Endodermal cell (in vitro differentiated cells): ENCODE measurements around the gene PCDHA1. TPM values are rescaled to one million over a fixed set of nuclear protein-coding genes. Genes with fewer than 3 reads are reported as not detected.
"Not testable (repeated sequence)": the region's sequence is repeated elsewhere in the genome, so short reads cannot be mapped to it uniquely, and the experiment has no call there.

Source experiments
- DNase-seq: peaks from one replicate; pipeline ENCODE4 v3.0.0-alpha.2; 2017
- H3K27ac ChIP-seq: 2 replicates; pipeline ENCODE4 v1.5.1; 2013; ENCODE audit warnings: mild to moderate bottlenecking, low read depth, low read length, moderate library complexity
- H3K27me3 ChIP-seq: 2 replicates; pipeline ENCODE4 v1.6.1; 2013; ENCODE audit warnings: mild to moderate bottlenecking, low read length, moderate library complexity; ENCODE audit not compliant: insufficient read depth, control insufficient read depth, poor library complexity, severe bottlenecking
- H3K36me3 ChIP-seq: 2 replicates; pipeline ENCODE4 v1.7.0; 2013; ENCODE audit warnings: mild to moderate bottlenecking, low read length, moderate library complexity; ENCODE audit not compliant: control insufficient read depth, insufficient read depth
- H3K4me1 ChIP-seq: one replicate; pipeline ENCODE4 v1.7.0; 2013; ENCODE audit warnings: low read length; ENCODE audit not compliant: control insufficient read depth, insufficient read depth
- H3K4me3 ChIP-seq: 2 replicates; pipeline ENCODE4 v1.5.1; 2013; ENCODE audit warnings: mild to moderate bottlenecking, low read length, moderate library complexity
- H3K9ac ChIP-seq: 2 replicates; pipeline ENCODE4 v1.6.1; 2013; ENCODE audit warnings: mild to moderate bottlenecking, low read length, moderate library complexity; ENCODE audit not compliant: poor library complexity, severe bottlenecking; ENCODE audit errors: extremely low read depth
- H3K9me3 ChIP-seq: 2 replicates; pipeline ENCODE4 v1.6.1; 2013; ENCODE audit warnings: mild to moderate bottlenecking, low read length, moderate library complexity; ENCODE audit not compliant: control insufficient read depth
- H3K27ac Mint-ChIP-seq: 2 replicates; pipeline ENCODE4 v1.8.0; 2020; ENCODE audit warnings: mixed read lengths
- H3K27me3 Mint-ChIP-seq: 2 replicates; pipeline ENCODE4 v1.8.0; 2021; ENCODE audit warnings: mild to moderate bottlenecking, mixed read lengths; ENCODE audit not compliant: insufficient read depth
- H3K36me3 Mint-ChIP-seq: 2 replicates; pipeline ENCODE4 v1.8.0; 2020; ENCODE audit warnings: low read depth, mixed read lengths
- H3K4me1 Mint-ChIP-seq: 2 replicates; pipeline ENCODE4 v1.8.0; 2020; ENCODE audit warnings: mixed read lengths
- H3K4me3 Mint-ChIP-seq: 2 replicates; pipeline ENCODE4 v1.8.0; 2020; ENCODE audit warnings: mild to moderate bottlenecking, moderate library complexity, mixed read lengths
- H3K9me3 Mint-ChIP-seq: 2 replicates; pipeline ENCODE4 v1.8.0; 2020; ENCODE audit warnings: mild to moderate bottlenecking, mixed read lengths
- CTCF ChIP-seq: fragments of 200-600 bp; sonication (generic); conservative IDR thresholded peaks from 2 replicates; pipeline ENCODE4 v1.5.0; 2021; ENCODE audit warnings: antibody characterized with exemption, mild to moderate bottlenecking
- WGBS, 2 experiments: methylation state at CpG; one replicate each; pipeline versions ENCODE4 v1.1.5 to v1.1.7; 2013; ENCODE audit warnings: missing lambda C conversion rate in 2 of 2, mixed read lengths in 1 of 2; ENCODE audit not compliant: insufficient coverage in 1 of 2, insufficient read length in 1 of 2; 5-methylcytosine and 5-hydroxymethylcytosine counted together
- total RNA-seq, 2 donors: library from RNA; stranded (reverse); fragmentation: NEBNext Ultra II Directional in 1 of 2; extraction: Animal tissue kit (Norgen Biotek cat#: 25700) in 1 of 2; gene quantifications; 2 replicates in 1 of 2; 3 replicates in 1 of 2; pipeline ENCODE4 v1.2.1, GENCODE V29; 2021

The PCDHA1 gene
- total RNA-seq, 2 donors from 2014 or later: 0.18 to 2.9 TPM

- peaks cover 8% of the 10 kb centered on the region for H3K4me1 Mint-ChIP-seq
- DNase-seq: no peak
- no peaks in the 10 kb centered on the region for H3K27me3 ChIP-seq
- H3K9me3 Mint-ChIP-seq: peaks cover 13% of the 10 kb centered on the region
- peak within 1 kb of the TSS; percentile 96 for H3K27ac Mint-ChIP-seq
- no peak within 1 kb of the TSS for H3K27ac ChIP-seq
- H3K9me3 ChIP-seq: no peaks in the 10 kb centered on the region
- no peaks in the 10 kb centered on the region for H3K27me3 Mint-ChIP-seq
- H3K4me3 Mint-ChIP-seq: peak within 1 kb of the TSS; percentile 95
- H3K4me3 ChIP-seq: no peak within 1 kb of the TSS
- no peaks in the 10 kb centered on the region for H3K36me3 ChIP-seq
- no peaks in the 10 kb centered on the region for H3K4me1 ChIP-seq
- H3K36me3 Mint-ChIP-seq: peaks cover 22% of the 10 kb centered on the region
- H3K9ac ChIP-seq: no peak within 1 kb of the TSS
- TF ChIP-seq CTCF: peak; percentile 72
- WGBS, 2 experiments: 87 to 88% methylated on average over 7 to 8 of the region's 8 CpGs
Observed at GRCh38 chr5:140833993-140834392, 48.1 kb downstream of the PCDHA1 start, which contains the start of gene PCDHA7. PCDHA7 (plus strand) TSS chr5:140834269; CDS start chr5:140834384, 115 bp downstream.

- DNase-seq, H3K27me3 ChIP-seq, H3K9me3 Mint-ChIP-seq, H3K9me3 ChIP-seq, H3K4me1 Mint-ChIP-seq, H3K27me3 Mint-ChIP-seq, H3K9ac ChIP-seq, H3K4me3 ChIP-seq, H3K36me3 ChIP-seq, H3K27ac ChIP-seq, H3K4me1 ChIP-seq: not testable (repeated sequence)
- Mint-ChIP-seq H3K27ac (peak overlapping the region; percentile 96), H3K36me3 (peaks cover 17% of the 10 kb centered on the region), H3K4me3 (peak overlapping the region; percentile 95)
- 95 to 98% methylated on average over 16 to 23 of the region's 38 CpGs for whole genome bisulfite sequencing, 2 experiments
Observed at GRCh38 chr5:140834439-140835008, 48.6 kb downstream of the PCDHA1 start.

- no peaks in the 10 kb centered on the region for H3K9me3 ChIP-seq
- H3K27ac ChIP-seq: no peak overlapping the region
- Mint-ChIP-seq H3K9me3 (peaks cover 10% of the 10 kb centered on the region), H3K36me3 (peaks cover 14% of the 10 kb centered on the region), H3K27ac (no peak overlapping the region), H3K27me3 (no peaks in the 10 kb centered on the region), H3K4me3 (no peak overlapping the region), H3K4me1 (peaks cover 8% of the 10 kb centered on the region)
- no peak overlapping the region for H3K9ac ChIP-seq
- H3K27me3 ChIP-seq: no peaks in the 10 kb centered on the region
- WGBS, 2 experiments: 96 to 97% methylated on average over 75 to 103 of the region's 103 CpGs
- H3K36me3 ChIP-seq: no peaks in the 10 kb centered on the region
- no peaks in the 10 kb centered on the region for H3K4me1 ChIP-seq
- no peak for DNase-seq
- H3K4me3 ChIP-seq: no peak overlapping the region
- no peak for TF ChIP-seq CTCF
Observed at GRCh38 chr5:140835622-140836510, 49.9 kb downstream of the PCDHA1 start.
